PC-9 (cell line): ENCODE data around the gene TGFBR2. TPM values are rescaled to one million over a fixed set of nuclear protein-coding genes. Genes with fewer than 3 reads are reported as not detected.

ENCODE experiments used
- BruUV-seq: library from RNA; stranded (reverse); fragments of 400-500 nt; replicated peaks from 2 replicates; lab custom pipeline; 2021; lab: Mats Ljungman, UMichigan
- CTCF ChIA-PET: fragments of 300-600 bp; sonication (Branson Sonifier 250); formaldehyde crosslinking; loops from one replicate; lab custom pipeline; 2022; ENCODE audit warnings: antibody characterized with exemption; lab: Charles Lee
- POLR2A ChIA-PET: fragments of 300-600 bp; sonication (Branson Sonifier 250); formaldehyde crosslinking; loops from one replicate; lab custom pipeline; 2022; ENCODE audit warnings: antibody characterized with exemption; ENCODE audit not compliant: unreplicated experiment; lab: Charles Lee
- DNase-seq, 2 experiments: peaks; one replicate each; pipeline versions ENCODE4 v3.0.0 to v3.0.0-alpha.2; 2015 to 2022; ENCODE audit warnings: mixed read lengths in 1 of 2
- H2AFZ ChIP-seq: fragments of 200-600 bp; sonication (generic); 2 replicates; pipeline ENCODE4 v1.8.1; 2017; ENCODE audit warnings: antibody characterized with exemption
- H3F3A ChIP-seq: fragments of 200-600 bp; sonication (generic); 2 replicates; pipeline ENCODE4 v1.8.1; 2017; ENCODE audit warnings: antibody characterized with exemption, mild to moderate bottlenecking, low read depth; ENCODE audit not compliant: insufficient read depth
- H3K27ac ChIP-seq: fragments of 200-600 bp; sonication (generic); 2 replicates; pipeline ENCODE4 v1.6.1; 2016; ENCODE audit warnings: mixed run types
- H3K27me3 ChIP-seq: fragments of 200-600 bp; sonication (generic); 2 replicates; pipeline ENCODE4 v1.6.1; 2016; ENCODE audit warnings: low read depth, mixed run types; ENCODE audit not compliant: insufficient read depth
- H3K36me3 ChIP-seq: fragments of 200-600 bp; sonication (generic); 2 replicates; pipeline ENCODE4 v1.6.1; 2016; ENCODE audit warnings: low read depth, mixed run types
- H3K4me1 ChIP-seq: fragments of 200-600 bp; sonication (generic); replicated peaks from 2 replicates; pipeline ENCODE4 v1.6.1; 2016; ENCODE audit warnings: mixed run types; ENCODE audit not compliant: insufficient read depth
- H3K4me2 ChIP-seq: fragments of 200-600 bp; sonication (generic); 2 replicates; pipeline ENCODE4 v1.6.1; 2017; ENCODE audit warnings: mixed run types
- H3K4me3 ChIP-seq: fragments of 200-600 bp; sonication (generic); 2 replicates; pipeline ENCODE4 v1.6.1; 2016; ENCODE audit warnings: mixed run types
- H3K79me2 ChIP-seq: fragments of 200-600 bp; sonication (generic); 2 replicates; pipeline ENCODE4 v1.6.1; 2017; ENCODE audit warnings: low read depth, mixed run types
- H3K9me2 ChIP-seq: fragments of 200-600 bp; sonication (generic); 2 replicates; pipeline ENCODE4 v1.8.1; 2017; ENCODE audit warnings: mild to moderate bottlenecking; ENCODE audit not compliant: insufficient read depth
- H3K9me3 ChIP-seq: fragments of 200-600 bp; sonication (generic); 2 replicates; pipeline ENCODE4 v1.8.1; 2016; ENCODE audit warnings: low read depth; ENCODE audit not compliant: insufficient read depth
- H4K20me1 ChIP-seq: fragments of 200-600 bp; sonication (generic); 2 replicates; pipeline ENCODE4 v1.8.1; 2017; ENCODE audit not compliant: insufficient read depth
- CTCF ChIP-seq: fragments of 200-600 bp; sonication (generic); conservative IDR thresholded peaks from 2 replicates; pipeline ENCODE4 v1.6.1; 2017; ENCODE audit warnings: mixed run types, antibody characterized with exemption, mild to moderate bottlenecking, moderate library complexity
- EZH2 ChIP-seq: fragments of 200-600 bp; sonication (generic); IDR thresholded peaks from 2 replicates; pipeline ENCODE4 v1.8.0; 2017; ENCODE audit warnings: antibody characterized with exemption, low read depth
- intact Hi-C: fragments of 100-400 bp; cut with micrococcal nuclease; formaldehyde crosslinking; loops from one replicate; pipeline ENCODE4 v1.10.0; 2022; ENCODE audit not compliant: unreplicated experiment
- total RNA-seq: library from RNA; stranded (reverse); gene quantifications from 2 replicates; pipeline ENCODE4 v1.2.3, GENCODE V29; 2021

TGFBR2 gene
- total RNA-seq, 1 experiment from 2014 or later = 33.6 TPM

- Histone ChIP-seq H3K9me2 (no peaks in the 10 kb centered on the region), H2AFZ (no peak overlapping the region), H3K27me3 (no peaks in the 10 kb centered on the region), H3K9me3 (no peaks in the 10 kb centered on the region), H3K4me2 (no peak overlapping the region), H3F3A (no peaks in the 10 kb centered on the region), H3K4me1 (no peaks in the 10 kb centered on the region), H3K36me3 (no peaks in the 10 kb centered on the region), H4K20me1 (no peaks in the 10 kb centered on the region), H3K4me3 (no peak overlapping the region), H3K27ac (no peak overlapping the region), H3K79me2 (no peaks in the 10 kb centered on the region)
- ChIA-PET POLR2A (interaction anchor here (0.7 kb wide), 2 partner anchors 52 to 798 kb away, joined by 3 to 9 read pairs; no protein-coding TSS in a partner anchor), CTCF (no interaction called here)
- no TSS peak for BruUV-seq
- DNase-seq = no peak
- no peak for TF ChIP-seq CTCF
- no peak for TF ChIP-seq EZH2
- intact Hi-C loops = no loop called here
Measured at GRCh38 chr3:30707825-30708224, 101.4 kb downstream of the TGFBR2 start.

GRCh38 chr3:30708472-30708871, 102.1 kb downstream of the TGFBR2 start:
- Histone ChIP-seq H3K36me3 (no peaks in the 10 kb centered on the region), H3K27ac (no peak overlapping the region), H3K27me3 (no peaks in the 10 kb centered on the region), H3K4me1 (no peaks in the 10 kb centered on the region), H3K79me2 (no peaks in the 10 kb centered on the region), H3K4me2 (no peak overlapping the region), H2AFZ (no peak overlapping the region), H3K9me3 (no peaks in the 10 kb centered on the region), H3K9me2 (no peaks in the 10 kb centered on the region), H4K20me1 (no peaks in the 10 kb centered on the region), H3F3A (no peaks in the 10 kb centered on the region), H3K4me3 (no peak overlapping the region)
- ChIA-PET CTCF (no interaction called here), POLR2A (interaction anchor here (0.7 kb wide), 1 partner anchor 799 kb away, joined by 3 read pairs; no protein-coding TSS in a partner anchor)
- BruUV-seq = no TSS peak
- TF ChIP-seq EZH2 (no peak), CTCF (no peak)
- intact Hi-C loops = no loop called here
- no peak for DNase-seq

GRCh38 chr3:30710017-30710416, 103.6 kb downstream of the TGFBR2 start:
- no peaks in the 10 kb centered on the region for H3K9me2 ChIP-seq
- H3K79me2 ChIP-seq = no peaks in the 10 kb centered on the region
- H4K20me1 ChIP-seq = no peaks in the 10 kb centered on the region
- no peaks in the 10 kb centered on the region for H3K4me1 ChIP-seq
- no peak overlapping the region for H3K27ac ChIP-seq
- no TSS peak for BruUV-seq
- no peaks in the 10 kb centered on the region for H3K27me3 ChIP-seq
- POLR2A ChIA-PET = no interaction called here
- no peak for DNase-seq
- H3K36me3 ChIP-seq = no peaks in the 10 kb centered on the region
- no peak for TF ChIP-seq EZH2
- H2AFZ ChIP-seq = no peak overlapping the region
- intact Hi-C loops = no loop called here
- no peak overlapping the region for H3K4me3 ChIP-seq
- CTCF ChIA-PET = no interaction called here
- H3F3A ChIP-seq = no peaks in the 10 kb centered on the region
- H3K4me2 ChIP-seq = no peak overlapping the region
- no peaks in the 10 kb centered on the region for H3K9me3 ChIP-seq

- Histone ChIP-seq H3K9me3 (no peaks in the 10 kb centered on the region), H3K36me3 (no peaks in the 10 kb centered on the region), H3F3A (no peaks in the 10 kb centered on the region), H3K27me3 (no peaks in the 10 kb centered on the region), H3K4me2 (no peak overlapping the region), H3K4me3 (no peak overlapping the region), H3K9me2 (no peaks in the 10 kb centered on the region), H2AFZ (no peak overlapping the region), H3K4me1 (no peaks in the 10 kb centered on the region), H3K27ac (no peak overlapping the region), H3K79me2 (no peaks in the 10 kb centered on the region), H4K20me1 (no peaks in the 10 kb centered on the region)
- ChIA-PET CTCF (no interaction called here), POLR2A (no interaction called here)
- intact Hi-C loops = no loop called here
- TF ChIP-seq CTCF (no peak), EZH2 (no peak)
- no peak for DNase-seq
- BruUV-seq = no TSS peak
Measured at GRCh38 chr3:30711151-30711550, 104.8 kb downstream of the TGFBR2 start.
